Mesendoderm (in vitro differentiated cells): ENCODE measurements around the gene KCNJ5.

Source experiments
- DNase-seq: peaks from one replicate; pipeline ENCODE4 v3.0.0; 2013
- H2AK5ac ChIP-seq: 2 replicates; pipeline ENCODE4 v1.6.1; 2013; ENCODE audit warnings: low read length, inconsistent platforms
- H2BK120ac ChIP-seq: 2 replicates; pipeline ENCODE4 v1.6.1; 2013; ENCODE audit warnings: low read depth, mild to moderate bottlenecking, low read length, moderate library complexity, mixed read lengths
- H2BK15ac ChIP-seq: replicated peaks from 2 replicates; pipeline ENCODE4 v1.6.1; 2013; ENCODE audit warnings: low read depth, mild to moderate bottlenecking, moderate library complexity
- H2BK5ac ChIP-seq: 2 replicates; pipeline ENCODE4 v1.6.1; 2013; ENCODE audit warnings: low read length, inconsistent platforms
- H3K18ac ChIP-seq: 2 replicates; pipeline ENCODE4 v1.6.1; 2013; ENCODE audit warnings: mild to moderate bottlenecking, low read length, mixed read lengths
- H3K23ac ChIP-seq: one replicate; pipeline ENCODE4 v1.6.1; 2013; ENCODE audit warnings: low read length
- H3K27ac ChIP-seq: 2 replicates; pipeline ENCODE4 v1.5.1; 2013; ENCODE audit warnings: low read depth, mild to moderate bottlenecking, inconsistent platforms, low read length, moderate library complexity
- H3K27me3 ChIP-seq: 2 replicates; pipeline ENCODE4 v1.6.1; 2013; ENCODE audit warnings: low read length, control low read depth, mild to moderate bottlenecking, inconsistent platforms; ENCODE audit not compliant: insufficient read depth, poor library complexity
- H3K36me3 ChIP-seq: 2 replicates; pipeline ENCODE4 v1.6.1; 2013; ENCODE audit warnings: low read length, inconsistent platforms; ENCODE audit not compliant: control insufficient read depth, insufficient read depth
- H3K4ac ChIP-seq: one replicate; pipeline ENCODE4 v1.6.1; 2013; ENCODE audit warnings: low read depth, mild to moderate bottlenecking, low read length, moderate library complexity
- H3K4me1 ChIP-seq: 2 replicates; pipeline ENCODE4 v1.6.1; 2013; ENCODE audit warnings: low read depth, low read length, inconsistent platforms; ENCODE audit not compliant: control insufficient read depth
- H3K4me2 ChIP-seq: 2 replicates; pipeline ENCODE4 v1.6.1; 2013; ENCODE audit warnings: low read length
- H3K4me3 ChIP-seq: 2 replicates; pipeline ENCODE4 v1.5.1; 2013; ENCODE audit warnings: mild to moderate bottlenecking, low read length
- H3K56ac ChIP-seq: one replicate; pipeline ENCODE4 v1.6.1; 2013; ENCODE audit warnings: low read length
- H3K79me1 ChIP-seq: 2 replicates; pipeline ENCODE4 v1.6.1; 2013; ENCODE audit warnings: low read length, inconsistent platforms
- H3K79me2 ChIP-seq: 2 replicates; pipeline ENCODE4 v1.6.1; 2013; ENCODE audit warnings: mild to moderate bottlenecking, low read length; ENCODE audit not compliant: control insufficient read depth, insufficient read depth
- H3K9ac ChIP-seq: 2 replicates; pipeline ENCODE4 v1.6.1; 2013; ENCODE audit warnings: low read length, inconsistent platforms
- H4K5ac ChIP-seq: one replicate; pipeline ENCODE4 v1.6.1; 2013; ENCODE audit warnings: low read length
- H4K8ac ChIP-seq: one replicate; pipeline ENCODE4 v1.6.1; 2013; ENCODE audit warnings: low read depth, mild to moderate bottlenecking, control low read depth, low read length, moderate library complexity
- WGBS: extraction: QIAGEN DNeasy Blood & Tissue Kit; methylation state at CpG from one replicate; pipeline ENCODE4 v1.1.7; 2013; ENCODE audit warnings: low lambda C conversion rate, missing lambda C conversion rate; ENCODE audit not compliant: insufficient coverage; ENCODE audit errors: extremely low coverage; 5-methylcytosine and 5-hydroxymethylcytosine counted together

The KCNJ5 gene

DNA sequence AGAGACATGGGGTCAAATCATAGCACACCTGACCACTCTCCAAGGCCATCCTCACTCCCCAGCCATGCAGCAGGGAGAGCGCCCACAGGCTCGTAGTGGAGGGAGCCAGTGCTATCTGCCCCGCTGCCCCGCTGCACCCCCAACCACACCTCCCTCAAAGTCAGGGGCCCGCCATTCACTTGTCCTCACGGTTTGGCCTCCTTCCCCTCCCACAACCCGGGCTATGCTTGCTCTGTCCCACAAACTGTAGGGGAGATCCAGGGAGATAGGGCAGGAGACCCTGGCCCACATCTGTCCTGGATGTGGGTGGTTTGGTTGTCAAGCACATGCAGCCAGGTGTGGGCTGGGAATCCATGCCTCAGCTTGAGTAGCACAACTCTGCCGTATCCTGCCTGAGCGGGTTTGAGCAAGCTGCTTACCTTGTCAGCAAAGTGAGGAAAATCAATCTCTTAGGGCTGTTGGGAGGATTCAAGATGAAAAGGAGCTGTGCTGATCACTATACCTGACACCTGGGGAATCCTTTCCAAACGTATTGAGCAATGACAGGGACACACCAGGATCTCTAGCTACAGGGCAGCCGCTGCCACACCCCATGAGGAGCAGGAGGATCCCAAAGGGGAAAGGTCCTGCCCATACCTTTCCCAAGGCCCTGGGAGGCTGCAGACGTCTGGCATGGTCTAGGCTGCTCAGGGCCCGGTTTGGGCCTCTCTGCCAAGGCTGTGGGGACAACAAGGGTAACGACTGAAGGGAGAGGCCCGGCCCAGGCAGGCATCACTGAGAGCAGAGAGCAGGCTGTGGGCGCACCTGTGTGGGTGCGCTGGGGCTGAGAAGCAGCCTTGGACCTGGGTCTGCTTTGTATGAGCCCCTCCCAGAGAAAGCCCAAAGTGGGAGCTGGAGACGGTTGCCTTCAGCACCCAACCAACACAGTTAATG is 23.3 kb downstream of the KCNJ5 start:
- WGBS, result no CpG with 5 or more reads among the region's 18 CpGs
- no peak overlapping the region for H2AK5ac ChIP-seq
- no peak overlapping the region for H3K18ac ChIP-seq
- H3K56ac ChIP-seq, result no peak overlapping the region
- H3K27me3 ChIP-seq, result no peaks in the 10 kb centered on the region
- no peak overlapping the region for H2BK15ac ChIP-seq
- H4K5ac ChIP-seq, result no peak overlapping the region
- H4K8ac ChIP-seq, result no peak overlapping the region
- H3K4ac ChIP-seq, result no peak overlapping the region
- DNase-seq, result no peak
- H3K4me3 ChIP-seq, result no peak overlapping the region
- H3K79me2 ChIP-seq, result no peaks in the 10 kb centered on the region
- no peak overlapping the region for H3K27ac ChIP-seq
- no peaks in the 10 kb centered on the region for H3K36me3 ChIP-seq
- no peak overlapping the region for H2BK5ac ChIP-seq
- no peak overlapping the region for H2BK120ac ChIP-seq
- H3K9ac ChIP-seq, result no peak overlapping the region
- H3K4me1 ChIP-seq, result no peaks in the 10 kb centered on the region
- no peak overlapping the region for H3K4me2 ChIP-seq
- H3K79me1 ChIP-seq, result no peaks in the 10 kb centered on the region
- H3K23ac ChIP-seq, result no peak overlapping the region

DNA sequence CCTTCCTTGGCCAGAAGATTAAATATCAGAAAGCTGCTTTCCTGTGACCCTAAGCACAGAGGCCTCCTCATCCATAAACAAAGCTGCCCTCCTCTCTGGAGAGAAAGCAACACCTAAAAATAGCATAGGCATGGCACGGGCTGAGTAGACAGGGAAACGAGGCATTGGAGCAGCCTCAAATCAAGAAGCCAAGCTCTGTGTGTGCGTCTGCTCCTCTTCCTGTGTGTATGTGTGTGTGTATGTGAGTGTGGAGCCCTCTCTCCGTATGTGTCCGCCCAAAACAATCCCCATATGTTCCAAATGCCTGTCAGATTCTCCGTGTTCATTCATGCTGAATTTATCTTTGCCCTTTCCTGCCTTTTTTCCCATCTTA is 24.0 kb downstream of the KCNJ5 start:
- H3K36me3 ChIP-seq, result no peaks in the 10 kb centered on the region
- H3K4me2 ChIP-seq, result no peak overlapping the region
- H3K9ac ChIP-seq, result no peak overlapping the region
- H3K4me1 ChIP-seq, result no peaks in the 10 kb centered on the region
- WGBS, result no CpG with 5 or more reads among the region's 6 CpGs
- no peaks in the 10 kb centered on the region for H3K27me3 ChIP-seq
- H3K23ac ChIP-seq, result no peak overlapping the region
- no peak overlapping the region for H2BK15ac ChIP-seq
- H2BK120ac ChIP-seq, result no peak overlapping the region
- no peak overlapping the region for H3K4me3 ChIP-seq
- no peaks in the 10 kb centered on the region for H3K79me2 ChIP-seq
- H2AK5ac ChIP-seq, result no peak overlapping the region
- H3K27ac ChIP-seq, result no peak overlapping the region
- no peak overlapping the region for H4K8ac ChIP-seq
- no peak for DNase-seq
- H3K56ac ChIP-seq, result no peak overlapping the region
- no peak overlapping the region for H4K5ac ChIP-seq
- no peak overlapping the region for H3K4ac ChIP-seq
- H3K79me1 ChIP-seq, result no peaks in the 10 kb centered on the region
- H3K18ac ChIP-seq, result no peak overlapping the region
- H2BK5ac ChIP-seq, result no peak overlapping the region

DNA sequence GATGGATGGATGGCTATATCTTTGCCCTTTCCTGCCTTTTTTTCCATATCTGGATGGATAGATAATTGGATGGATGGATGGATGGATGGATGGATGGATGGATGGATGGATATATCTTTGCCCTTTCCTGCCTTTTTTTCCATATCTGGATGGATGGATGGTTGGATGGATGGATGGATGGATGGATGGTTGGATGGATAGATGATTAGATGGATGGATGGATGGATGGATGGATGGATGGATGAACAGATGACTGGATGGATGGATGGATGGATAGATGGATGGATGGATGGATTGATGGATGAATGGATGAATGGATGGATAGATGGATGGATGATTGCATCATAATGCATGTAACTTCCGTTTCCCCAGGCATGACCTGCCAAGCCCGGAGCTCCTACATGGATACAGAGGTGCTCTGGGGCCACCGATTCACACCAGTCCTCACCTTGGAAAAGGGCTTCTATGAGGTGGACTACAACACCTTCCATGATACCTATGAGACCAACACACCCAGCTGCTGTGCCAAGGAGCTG is 24.9 kb downstream of the KCNJ5 start:
- no peak overlapping the region for H2BK15ac ChIP-seq
- no peaks in the 10 kb centered on the region for H3K79me1 ChIP-seq
- H3K4me1 ChIP-seq, result no peaks in the 10 kb centered on the region
- no peak overlapping the region for H2BK120ac ChIP-seq
- DNase-seq, result no peak
- no peaks in the 10 kb centered on the region for H3K36me3 ChIP-seq
- H4K8ac ChIP-seq, result no peak overlapping the region
- H3K4me2 ChIP-seq, result no peak overlapping the region
- H3K79me2 ChIP-seq, result no peaks in the 10 kb centered on the region
- H3K4me3 ChIP-seq, result no peak overlapping the region
- H4K5ac ChIP-seq, result no peak overlapping the region
- no peak overlapping the region for H2AK5ac ChIP-seq
- H3K23ac ChIP-seq, result no peak overlapping the region
- H3K27me3 ChIP-seq, result no peaks in the 10 kb centered on the region
- H3K56ac ChIP-seq, result no peak overlapping the region
- H3K18ac ChIP-seq, result no peak overlapping the region
- no peak overlapping the region for H3K27ac ChIP-seq
- no peak overlapping the region for H3K9ac ChIP-seq
- H2BK5ac ChIP-seq, result no peak overlapping the region
- WGBS, result no CpG with 5 or more reads among the region's 3 CpGs
- H3K4ac ChIP-seq, result no peak overlapping the region

- no peak overlapping the region for H3K18ac ChIP-seq
- H2BK5ac ChIP-seq, result no peak overlapping the region
- H3K27me3 ChIP-seq, result no peaks in the 10 kb centered on the region
- no peaks in the 10 kb centered on the region for H3K36me3 ChIP-seq
- no peak overlapping the region for H3K27ac ChIP-seq
- H3K79me2 ChIP-seq, result no peaks in the 10 kb centered on the region
- no peak overlapping the region for H3K56ac ChIP-seq
- H2BK15ac ChIP-seq, result no peak overlapping the region
- H3K4me2 ChIP-seq, result no peak overlapping the region
- no peak overlapping the region for H2BK120ac ChIP-seq
- no peak overlapping the region for H4K5ac ChIP-seq
- H2AK5ac ChIP-seq, result no peak overlapping the region
- H3K4ac ChIP-seq, result no peak overlapping the region
- no peak overlapping the region for H3K9ac ChIP-seq
- H3K4me3 ChIP-seq, result no peak overlapping the region
- WGBS, result no CpG with 5 or more reads among the region's 2 CpGs
- no peak for DNase-seq
- H3K79me1 ChIP-seq, result no peaks in the 10 kb centered on the region
- no peak overlapping the region for H4K8ac ChIP-seq
- H3K23ac ChIP-seq, result no peak overlapping the region
- no peaks in the 10 kb centered on the region for H3K4me1 ChIP-seq
Observed at GRCh38 chr11:128916681-128917080, 25.5 kb downstream of the KCNJ5 start.

DNA sequence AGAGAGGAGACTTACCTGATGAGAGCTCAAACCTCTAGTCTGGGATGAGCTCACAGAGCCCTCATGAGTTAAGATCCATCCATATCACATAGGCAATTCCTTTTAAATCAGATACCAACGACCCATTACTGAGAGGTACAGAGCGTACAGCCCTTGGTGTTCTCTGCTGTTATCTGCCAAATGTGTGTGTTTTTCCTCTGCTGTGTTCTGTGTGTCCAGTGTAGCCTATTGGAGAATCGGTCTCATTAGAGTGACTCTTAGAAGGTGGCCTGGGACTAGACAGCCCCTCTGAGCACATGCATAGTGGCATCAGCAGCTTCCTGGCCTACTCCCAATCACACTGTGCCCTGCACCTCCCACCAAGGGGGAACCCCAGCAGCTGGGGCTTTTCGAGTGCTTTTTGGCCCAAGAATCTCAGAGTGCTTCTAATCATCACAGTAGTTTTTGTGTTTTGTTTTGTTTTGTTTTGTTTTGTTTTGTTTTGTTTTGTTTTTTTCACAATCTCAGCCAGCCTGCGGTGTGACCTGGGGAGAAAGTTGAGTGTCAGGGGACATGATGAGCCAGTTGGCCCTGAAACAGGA is 26.1 kb downstream of the KCNJ5 start:
- no peak overlapping the region for H2BK15ac ChIP-seq
- no peak overlapping the region for H2BK120ac ChIP-seq
- no peak overlapping the region for H2AK5ac ChIP-seq
- no CpG with 5 or more reads among the region's 5 CpGs for WGBS
- no peaks in the 10 kb centered on the region for H3K27me3 ChIP-seq
- H3K9ac ChIP-seq, result no peak overlapping the region
- H3K4ac ChIP-seq, result no peak overlapping the region
- H3K23ac ChIP-seq, result no peak overlapping the region
- H4K8ac ChIP-seq, result no peak overlapping the region
- no peak overlapping the region for H3K18ac ChIP-seq
- H3K79me1 ChIP-seq, result no peaks in the 10 kb centered on the region
- no peak overlapping the region for H3K27ac ChIP-seq
- no peak overlapping the region for H3K56ac ChIP-seq
- H3K36me3 ChIP-seq, result no peaks in the 10 kb centered on the region
- H2BK5ac ChIP-seq, result no peak overlapping the region
- no peaks in the 10 kb centered on the region for H3K79me2 ChIP-seq
- DNase-seq, result no peak
- H3K4me2 ChIP-seq, result no peak overlapping the region
- H4K5ac ChIP-seq, result no peak overlapping the region
- H3K4me1 ChIP-seq, result no peaks in the 10 kb centered on the region
- H3K4me3 ChIP-seq, result no peak overlapping the region
